Keratinocyte (primary cell): ENCODE measurements around the gene C17orf75. TPM values are rescaled to one million over a fixed set of nuclear protein-coding genes. Genes with fewer than 3 reads are reported as not detected.
A peak's percentile ranks its signal among the peaks of the same experiment; 100 is the strongest.

Experiments
- DNase-seq: peaks from one replicate; pipeline ENCODE4 v3.0.0-alpha.2; 2011; ENCODE audit warnings: low read depth, missing footprints, low spot score
- FAIRE-seq: peaks from 2 replicates; lab custom pipeline; 2011; peaks lifted over from hg19 to GRCh38; lab: Jason Lieb, UNC
- H2AFZ ChIP-seq: 2 replicates; pipeline ENCODE4 v1.6.0; 2012; ENCODE audit warnings: low read length, control low read depth, inconsistent platforms; ENCODE audit not compliant: control insufficient read depth
- H3K27ac ChIP-seq: 2 replicates; pipeline ENCODE4 v1.5.1; 2011; ENCODE audit warnings: low read length; ENCODE audit not compliant: control insufficient read depth, insufficient read depth
- H3K27me3 ChIP-seq: 3 replicates; pipeline ENCODE4 v1.6.0; 2011; ENCODE audit warnings: low read length; ENCODE audit not compliant: control insufficient read depth, insufficient read depth; ENCODE audit errors: extremely low read depth
- H3K36me3 ChIP-seq, 2 experiments: 2 replicates in 1 of 2; 3 replicates in 1 of 2; pipeline ENCODE4 v1.5.1; 2011; ENCODE audit warnings: low read length in 2 of 2, mild to moderate bottlenecking in 1 of 2; ENCODE audit not compliant: control insufficient read depth in 2 of 2, insufficient read depth in 2 of 2; ENCODE audit errors: extremely low read depth in 1 of 2
- H3K4me1 ChIP-seq: 3 replicates; pipeline ENCODE4 v1.5.1; 2011; ENCODE audit warnings: low read length; ENCODE audit not compliant: control insufficient read depth, insufficient read depth; ENCODE audit errors: extremely low read depth
- H3K4me2 ChIP-seq: 3 replicates; pipeline ENCODE4 v1.6.0; 2011; ENCODE audit warnings: low read depth, low read length; ENCODE audit not compliant: control insufficient read depth, insufficient read depth; ENCODE audit errors: extremely low read depth
- H3K4me3 ChIP-seq, 3 experiments: fragments of 200-600 bp in 1 of 3; sonication (generic) in 1 of 3; 2 replicates in 2 of 3; 3 replicates in 1 of 3; pipeline ENCODE4 v1.5.1; 2011 to 2016; ENCODE audit warnings: low read length in 3 of 3, mild to moderate bottlenecking in 3 of 3, control low read depth in 2 of 3, inconsistent platforms in 1 of 3, low read depth in 1 of 3, mixed read lengths in 1 of 3, mixed run types in 1 of 3, moderate library complexity in 1 of 3; ENCODE audit not compliant: control insufficient read depth in 2 of 3, insufficient read depth in 2 of 3; ENCODE audit errors: extremely low read depth in 1 of 3
- H3K79me2 ChIP-seq: 2 replicates; pipeline ENCODE4 v1.6.0; 2012; ENCODE audit warnings: low read length; ENCODE audit not compliant: control insufficient read depth, insufficient read depth
- H3K9ac ChIP-seq: 3 replicates; pipeline ENCODE4 v1.6.0; 2011; ENCODE audit warnings: low read length; ENCODE audit not compliant: control insufficient read depth, insufficient read depth; ENCODE audit errors: extremely low read depth
- H3K9me1 ChIP-seq: 3 replicates; pipeline ENCODE4 v1.6.0; 2011; ENCODE audit warnings: low read length; ENCODE audit not compliant: control insufficient read depth, insufficient read depth; ENCODE audit errors: extremely low read depth
- H3K9me3 ChIP-seq: 2 replicates; pipeline ENCODE4 v1.5.1; 2012; ENCODE audit warnings: low read depth, low read length; ENCODE audit not compliant: control insufficient read depth
- H4K20me1 ChIP-seq: 3 replicates; pipeline ENCODE4 v1.6.0; 2011; ENCODE audit warnings: low read length; ENCODE audit not compliant: control insufficient read depth, insufficient read depth; ENCODE audit errors: extremely low read depth
- EZH2 ChIP-seq: IDR thresholded peaks from one replicate; pipeline ENCODE4 v1.6.1; 2012; ENCODE audit warnings: inconsistent platforms, mild to moderate bottlenecking, low read length, moderate library complexity
- dilution Hi-C: fragments of 300-500 bp; cut with MboI; formaldehyde crosslinking; loops from one replicate; pipeline ENCODE4 v1.7.0; 2020; ENCODE audit warnings: low sequenced_read_pairs; ENCODE audit not compliant: extremely low pct_ligation_motif_present
- polyA plus RNA-seq, 5 experiments: library from polyadenylated mRNA; depleted of rRNA in 3 of 5; stranded (reverse) in 3 of 5; stranded (forward) in 1 of 5; unstranded in 1 of 5; fragments of >200 nt; gene quantifications; 1 replicate in 1 of 5; 2 replicates in 3 of 5; 3 replicates in 1 of 5; pipeline versions ENCODE4 v1.2.1 to v1.2.3, GENCODE V29; 2011 to 2012; ENCODE audit warnings: missing spikeins in 2 of 5, low read depth in 1 of 5, low replicate concordance in 1 of 5
- TF ChIP-seq, protein P1 (sequence below), 3 experiments: IDR thresholded peaks in 1 of 3; conservative IDR thresholded peaks in 1 of 3; optimal IDR thresholded peaks in 1 of 3; 2 replicates in 2 of 3; 3 replicates in 1 of 3; pipeline versions ENCODE3 to v1.5.1; 2011; ENCODE audit warnings: low read length in 3 of 3, mild to moderate bottlenecking in 3 of 3, moderate library complexity in 2 of 3, control low read depth in 1 of 3, inconsistent platforms in 1 of 3; ENCODE audit not compliant: insufficient read depth in 2 of 3; ENCODE audit errors: extremely low read depth in 1 of 3

Gene C17orf75
- polyA plus RNA-seq, 1 donor (not counting 4 experiments of a cell fraction or from before 2014, with no cell fraction given) = 18.7 TPM

DNA sequence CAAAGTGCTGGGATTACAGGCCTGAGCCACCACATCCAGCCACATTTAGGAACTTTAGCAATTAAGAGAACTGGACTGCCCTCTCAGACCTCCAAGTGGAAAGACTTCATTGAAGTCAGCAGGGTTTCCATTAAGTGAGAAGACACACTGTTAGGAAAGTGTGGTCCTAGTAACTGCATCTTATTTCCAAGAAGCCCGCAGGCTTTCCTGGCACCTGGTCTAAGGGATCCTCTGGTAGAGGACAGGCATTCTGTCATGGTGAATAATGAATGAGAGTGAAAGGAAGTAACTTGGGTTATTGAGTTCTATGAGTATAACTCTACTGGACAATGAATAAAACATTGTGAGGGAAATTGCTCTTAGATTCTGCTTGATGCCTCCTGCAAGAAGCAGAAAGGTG, 14.1 kb downstream of the C17orf75 start:
- FAIRE-seq (no peak), DNase-seq (no peak)
- TF ChIP-seq, protein P1, sequence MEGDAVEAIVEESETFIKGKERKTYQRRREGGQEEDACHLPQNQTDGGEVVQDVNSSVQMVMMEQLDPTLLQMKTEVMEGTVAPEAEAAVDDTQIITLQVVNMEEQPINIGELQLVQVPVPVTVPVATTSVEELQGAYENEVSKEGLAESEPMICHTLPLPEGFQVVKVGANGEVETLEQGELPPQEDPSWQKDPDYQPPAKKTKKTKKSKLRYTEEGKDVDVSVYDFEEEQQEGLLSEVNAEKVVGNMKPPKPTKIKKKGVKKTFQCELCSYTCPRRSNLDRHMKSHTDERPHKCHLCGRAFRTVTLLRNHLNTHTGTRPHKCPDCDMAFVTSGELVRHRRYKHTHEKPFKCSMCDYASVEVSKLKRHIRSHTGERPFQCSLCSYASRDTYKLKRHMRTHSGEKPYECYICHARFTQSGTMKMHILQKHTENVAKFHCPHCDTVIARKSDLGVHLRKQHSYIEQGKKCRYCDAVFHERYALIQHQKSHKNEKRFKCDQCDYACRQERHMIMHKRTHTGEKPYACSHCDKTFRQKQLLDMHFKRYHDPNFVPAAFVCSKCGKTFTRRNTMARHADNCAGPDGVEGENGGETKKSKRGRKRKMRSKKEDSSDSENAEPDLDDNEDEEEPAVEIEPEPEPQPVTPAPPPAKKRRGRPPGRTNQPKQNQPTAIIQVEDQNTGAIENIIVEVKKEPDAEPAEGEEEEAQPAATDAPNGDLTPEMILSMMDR (optimal IDR thresholded peaks at IDR 0.05 in 1 of 3, IDR thresholded peaks at IDR 0.05 in 1 of 3, conservative IDR thresholded peaks at IDR 0.05 in 1 of 3; ENCODE audit: extremely low read depth in 1 of 3, insufficient read depth in 2 of 3, low read length in 3 of 3) = no peak
- no peak for TF ChIP-seq EZH2
- H3K79me2 ChIP-seq = no peaks in the 10 kb centered on the region
- no peaks in the 10 kb centered on the region for H4K20me1 ChIP-seq
- H3K4me3 ChIP-seq = no peak overlapping the region
- H3K27ac ChIP-seq = no peak overlapping the region
- H3K27me3 ChIP-seq = no peaks in the 10 kb centered on the region
- no peaks in the 10 kb centered on the region for H3K9me3 ChIP-seq
- H3K9ac ChIP-seq = no peak overlapping the region
- H3K4me1 ChIP-seq = peaks cover 4% of the 10 kb centered on the region
- H3K4me2 ChIP-seq = no peak overlapping the region
- dilution Hi-C loops = no loop called here
- no peak overlapping the region for H2AFZ ChIP-seq
- H3K36me3 ChIP-seq = no peaks in the 10 kb centered on the region
- H3K9me1 ChIP-seq = no peaks in the 10 kb centered on the region

DNA sequence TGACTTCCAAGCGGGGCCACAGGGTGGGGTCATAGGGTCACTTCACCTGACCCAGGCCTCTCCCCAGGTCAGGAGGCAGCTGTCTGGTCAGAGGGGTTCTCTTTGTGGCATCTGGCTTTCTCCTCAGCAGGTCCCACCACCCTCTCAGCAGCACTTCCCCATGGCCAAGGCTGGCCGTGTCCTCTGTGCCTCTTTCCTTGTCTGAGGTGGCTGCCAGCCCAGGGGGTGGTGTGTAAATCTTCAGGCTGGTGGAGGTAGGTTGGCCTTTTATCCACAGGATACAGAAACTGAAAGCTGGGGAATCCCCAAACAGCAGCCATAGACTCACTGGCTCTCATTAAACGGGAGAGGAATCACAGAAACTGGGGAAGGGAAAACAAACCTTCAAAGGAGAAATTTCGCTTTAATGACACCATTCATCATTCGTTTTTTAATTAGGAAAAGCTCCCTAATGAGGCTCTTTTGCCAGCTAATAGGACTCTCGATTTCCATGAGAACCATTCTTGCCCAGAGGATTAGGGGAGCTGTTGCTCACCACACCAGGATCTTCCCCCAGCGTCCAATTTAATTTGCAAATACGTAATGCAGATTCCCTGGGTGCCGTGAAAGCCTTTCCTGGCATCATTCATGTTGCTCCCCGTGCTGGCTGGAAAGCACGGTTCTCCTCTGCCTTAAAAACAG, 18.0 kb downstream of the C17orf75 start:
- Histone ChIP-seq H3K9ac (peak overlapping the region; percentile 39), H3K4me2 (peak overlapping the region; percentile 72), H3K4me3 (peak overlapping the region in 1 of 3 experiments; percentile 47), H3K9me3 (no peaks in the 10 kb centered on the region), H3K27ac (no peak overlapping the region), H2AFZ (peak overlapping the region; percentile 90), H4K20me1 (no peaks in the 10 kb centered on the region), H3K27me3 (no peaks in the 10 kb centered on the region), H3K79me2 (no peaks in the 10 kb centered on the region), H3K4me1 (peaks cover 4% of the 10 kb centered on the region), H3K36me3 (no peaks in the 10 kb centered on the region), H3K9me1 (no peaks in the 10 kb centered on the region)
- dilution Hi-C loops = no loop called here
- FAIRE-seq (no peak), DNase-seq (no peak)
- TF ChIP-seq, protein P1 (optimal IDR thresholded peaks at IDR 0.05 in 1 of 3, IDR thresholded peaks at IDR 0.05 in 1 of 3, conservative IDR thresholded peaks at IDR 0.05 in 1 of 3; ENCODE audit: extremely low read depth in 1 of 3, insufficient read depth in 2 of 3, low read length in 3 of 3) = no peak
- no peak for TF ChIP-seq EZH2
